ENCODE measurements around the gene SP7. TPM values are rescaled to one million over a fixed set of nuclear protein-coding genes. Genes with fewer than 3 reads are reported as not detected.
"Not testable (repeated sequence)": the region's sequence is repeated elsewhere in the genome, so short reads cannot be mapped to it uniquely, and the experiment has no call there.

SP7 gene
- polyA plus RNA-seq, 4 donors, result 0.21 to 0.41 (median 0.29) TPM

DNA sequence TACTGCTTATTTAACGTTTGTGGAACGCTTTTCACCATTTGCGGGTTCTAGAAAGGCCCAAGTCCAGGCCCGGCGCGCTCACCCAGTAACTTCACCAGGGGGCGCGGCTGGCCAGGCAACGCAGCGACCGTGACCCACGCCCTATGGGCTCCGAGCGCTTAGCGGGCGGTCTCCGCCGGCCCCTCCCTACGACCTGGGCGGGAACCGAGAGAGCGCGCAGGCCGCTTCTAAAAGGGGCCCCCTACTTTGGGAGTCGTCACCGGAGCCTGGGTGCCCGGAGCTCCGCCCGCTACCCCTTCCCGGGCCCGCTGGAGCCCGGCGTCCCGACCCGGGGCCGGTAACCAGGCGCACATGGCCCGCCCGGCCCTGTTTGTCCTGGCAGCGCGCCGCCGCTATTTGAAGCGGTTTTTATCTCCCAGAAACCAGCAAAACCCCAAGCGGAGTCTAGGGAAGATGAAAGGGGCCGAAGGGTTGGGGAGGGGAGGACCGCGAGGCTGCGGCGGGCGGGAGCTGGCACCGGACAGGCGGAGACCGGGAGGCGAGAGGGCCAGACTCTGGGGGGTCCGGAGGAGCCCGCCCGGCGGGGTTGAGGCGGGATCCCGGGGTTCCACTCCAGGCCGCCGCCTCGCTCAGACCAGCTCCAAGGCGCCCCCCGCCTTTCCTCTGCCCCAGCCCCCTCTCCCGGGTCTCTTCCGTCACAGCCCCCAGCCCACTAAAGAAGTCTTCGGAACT is 11.2 kb downstream of the SP7 start:
- DNase-seq (ENCODE audit: low read depth in 4 of 4, low spot score in 2 of 4), result peak; percentile 58 to 85 (median 80)

DNA sequence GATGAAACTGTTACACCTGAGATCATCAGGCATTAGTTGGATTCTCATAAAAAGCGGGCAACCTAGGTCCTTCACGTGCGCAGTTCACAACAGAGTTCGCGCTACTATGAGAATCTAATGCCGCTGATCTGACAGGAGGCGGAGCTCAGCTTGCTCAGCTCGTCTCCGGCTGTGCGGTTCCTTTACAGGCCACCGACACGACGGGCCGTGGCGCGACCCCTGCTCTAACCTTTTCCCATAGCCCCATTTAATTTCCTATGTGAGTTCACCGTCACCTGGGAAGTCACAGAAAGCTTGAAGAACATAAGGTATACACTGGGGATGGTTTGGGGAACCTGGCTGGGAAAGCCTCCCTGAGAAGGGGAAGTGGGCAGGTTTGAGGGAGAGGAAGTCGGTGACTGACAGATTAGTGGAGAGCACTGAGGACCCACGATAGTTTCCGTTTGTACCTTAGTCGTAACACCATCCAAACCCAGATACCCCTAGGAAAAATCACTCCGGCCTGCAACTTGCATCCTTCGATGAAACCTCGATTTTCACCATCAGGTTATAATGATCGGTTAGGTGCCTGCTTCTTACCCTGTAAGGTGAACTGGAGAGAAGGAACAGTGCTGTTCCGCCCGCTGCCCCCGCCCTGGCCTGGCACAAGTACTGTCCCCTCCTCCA is 11.9 kb downstream of the SP7 start:
- DNase-seq (ENCODE audit: low read depth in 4 of 4, low spot score in 2 of 4), result peak in 1 of 4 donors; percentile 27

DNA sequence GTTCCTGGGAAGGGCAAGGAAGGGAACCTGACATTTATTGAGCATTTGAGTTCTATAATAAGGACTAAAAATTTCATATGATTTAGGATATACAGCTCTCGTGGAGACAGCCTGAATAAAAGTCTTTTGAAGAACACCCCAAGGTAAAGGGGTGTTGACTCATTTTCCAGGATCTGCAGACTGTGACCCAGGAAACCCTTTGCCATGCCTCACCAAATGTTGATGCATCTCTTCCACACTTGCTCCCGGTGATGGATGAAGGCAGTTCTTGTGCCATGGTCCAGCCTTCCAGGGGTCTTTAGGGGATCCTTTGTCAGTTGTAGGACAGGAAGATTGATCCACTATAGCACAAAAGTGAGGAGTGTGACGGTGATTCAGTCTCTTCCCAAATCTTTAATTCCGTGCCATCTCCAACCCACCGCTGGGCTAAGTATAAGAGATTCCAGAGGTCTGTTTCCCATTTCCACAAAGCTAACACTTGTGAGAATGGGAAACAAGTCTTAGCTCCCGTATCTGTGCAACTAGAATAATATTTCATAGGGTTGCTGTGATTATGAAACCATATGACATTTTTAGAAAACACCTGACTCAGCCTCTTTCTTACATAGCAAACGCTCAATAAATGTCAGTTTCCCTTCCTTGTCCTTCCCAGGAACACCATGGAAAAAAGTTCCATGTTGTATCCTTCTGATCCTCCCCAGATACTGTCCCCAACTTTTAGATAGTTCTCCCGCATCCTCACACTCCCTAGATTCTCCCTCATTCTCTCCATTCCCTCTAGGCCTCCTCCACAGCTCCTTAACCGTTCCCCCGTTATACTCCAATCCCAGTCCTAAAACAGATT is 15.6 kb downstream of the SP7 start:
- no peak for DNase-seq (ENCODE audit: low read depth in 4 of 4, low spot score in 2 of 4)

DNA sequence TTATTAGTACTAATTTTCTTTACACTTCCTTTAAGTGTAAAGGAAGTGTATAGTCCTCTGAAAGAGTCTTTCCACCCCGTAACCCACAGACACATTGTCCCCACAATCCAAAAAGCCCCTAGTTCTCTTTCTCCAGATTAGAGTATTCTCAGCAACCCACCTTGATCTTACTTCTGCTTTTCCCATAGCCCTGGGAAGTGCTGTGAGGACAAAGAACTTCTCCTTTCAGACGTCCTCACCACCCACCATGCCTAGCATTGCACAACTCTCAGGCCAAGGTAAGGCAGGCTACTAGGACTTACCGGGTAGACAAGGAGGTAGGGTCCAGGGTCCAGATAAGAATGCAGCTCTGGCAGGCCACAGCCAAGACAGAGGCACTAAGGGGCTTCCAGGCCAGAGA is 22.2 kb downstream of the SP7 start:
- DNase-seq (ENCODE audit: low read depth in 4 of 4, low spot score in 2 of 4), result no peak

DNA sequence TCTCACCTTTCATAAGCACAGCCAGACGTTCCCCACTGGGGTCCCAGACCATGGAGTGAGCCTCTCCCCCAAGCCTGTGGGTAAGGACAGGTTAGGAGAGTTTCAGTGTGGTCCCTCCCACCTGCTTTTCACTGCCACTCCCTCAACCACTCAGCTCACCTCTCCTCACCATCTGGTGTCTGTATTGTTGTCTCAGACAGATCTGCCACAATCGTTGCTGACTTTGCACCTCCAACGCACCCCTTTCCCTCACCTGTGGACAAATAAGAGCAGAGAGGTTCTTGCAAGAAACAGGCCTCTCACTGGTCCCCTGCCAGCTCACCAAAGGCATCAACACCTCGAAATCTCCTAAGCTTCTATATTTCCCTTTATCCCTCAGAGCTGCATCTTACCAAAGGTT is 27.9 kb downstream of the SP7 start:
- no peak for DNase-seq (ENCODE audit: low read depth in 4 of 4, low spot score in 2 of 4)

DNA sequence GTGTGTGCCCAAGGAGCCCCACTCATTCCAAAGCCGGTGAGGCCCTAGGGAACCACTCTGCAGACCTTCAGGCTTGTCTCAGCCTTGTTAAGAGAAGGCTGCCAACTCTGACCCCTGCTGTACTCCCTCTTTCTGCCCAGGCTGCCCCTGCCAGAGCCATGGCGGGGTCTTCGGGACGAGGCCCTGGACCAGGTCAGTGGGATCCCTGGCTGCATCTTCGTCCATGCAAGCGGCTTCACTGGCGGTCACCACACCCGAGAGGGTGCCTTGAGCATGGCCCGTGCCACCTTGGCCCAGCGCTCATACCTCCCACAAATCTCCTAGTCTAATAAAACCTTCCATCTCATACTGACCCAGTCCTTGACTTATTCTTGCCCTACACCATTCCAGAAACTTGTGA is 29.3 kb downstream of the SP7 start:
- DNase-seq (ENCODE audit: low read depth in 4 of 4, low spot score in 2 of 4), result no peak

DNA sequence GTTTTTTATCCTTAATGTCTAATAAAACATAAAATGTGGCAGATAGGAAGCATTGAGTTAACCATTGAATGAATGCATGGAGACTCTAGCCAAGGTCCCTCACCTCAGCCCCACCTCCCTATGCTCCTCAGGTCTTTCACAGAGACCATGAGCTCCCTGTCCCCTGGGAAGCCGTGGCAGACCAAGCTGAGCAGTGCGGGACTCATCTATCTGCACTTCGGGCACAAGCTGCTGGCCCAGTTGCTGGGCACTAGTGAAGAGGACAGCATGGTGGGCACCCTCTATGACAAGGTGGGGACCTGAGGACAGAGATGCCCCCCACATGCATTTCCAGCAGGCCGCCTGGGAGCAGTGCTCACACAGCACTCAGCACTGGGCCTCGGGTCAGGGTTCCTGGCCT is 33.3 kb downstream of the SP7 start:
- no peak for DNase-seq (ENCODE audit: low read depth in 4 of 4, low spot score in 2 of 4)

DNA sequence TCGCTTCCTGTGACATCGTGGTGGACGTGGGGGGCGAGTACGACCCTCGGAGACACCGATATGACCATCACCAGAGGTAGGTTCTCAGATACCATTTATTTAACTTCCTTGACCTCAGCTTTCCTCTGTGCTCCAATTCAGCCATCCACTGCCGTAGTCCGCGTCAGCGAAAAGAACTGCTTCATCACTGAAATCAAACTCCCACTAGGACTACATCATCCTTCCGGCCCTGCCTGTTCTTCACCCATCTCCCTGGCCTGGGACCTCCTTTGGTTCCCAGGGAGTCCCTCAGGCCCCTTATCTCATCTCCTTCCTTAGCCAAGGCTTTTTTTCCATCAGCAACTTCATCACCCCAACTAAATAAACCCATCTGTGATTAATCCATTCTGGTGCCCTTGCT is 36.0 kb downstream of the SP7 start:
- no peak for DNase-seq (ENCODE audit: low read depth in 4 of 4, low spot score in 2 of 4)

DNA sequence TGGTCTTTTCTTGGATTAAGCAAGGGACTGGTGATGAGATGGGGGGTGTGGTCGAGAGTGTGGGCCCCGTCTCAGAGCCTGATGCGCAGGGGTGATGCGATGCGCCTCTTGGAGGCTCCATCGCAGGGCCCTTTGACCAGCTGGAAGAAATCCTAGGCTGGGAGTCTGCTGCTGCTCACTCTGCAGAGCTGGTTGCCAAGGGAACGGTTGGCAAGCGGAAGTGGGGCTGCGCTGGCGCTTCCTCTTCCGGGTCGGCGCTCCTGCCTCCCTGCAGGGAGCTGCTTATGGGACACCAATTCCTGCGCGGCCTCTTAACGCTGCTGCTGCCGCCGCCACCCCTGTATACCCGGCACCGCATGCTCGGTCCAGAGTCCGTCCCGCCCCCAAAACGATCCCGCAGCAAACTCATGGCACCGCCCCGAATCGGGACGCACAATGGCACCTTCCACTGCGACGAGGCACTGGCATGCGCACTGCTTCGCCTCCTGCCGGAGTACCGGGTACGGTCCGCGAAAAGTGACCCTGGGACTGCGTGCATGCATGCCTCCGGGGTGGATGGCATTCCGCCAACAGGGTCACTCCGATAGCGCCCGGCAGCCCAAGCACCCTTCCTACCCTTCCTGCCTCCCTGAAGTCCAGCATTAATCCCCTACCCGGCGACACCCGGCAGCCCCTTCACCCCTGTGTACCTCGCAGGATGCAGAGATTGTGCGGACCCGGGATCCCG is 36.5 kb downstream of the SP7 start, which contains the start of gene MYG1:
TSS of gene MYG1 (plus strand) at position 242 of the 727 bp plus-strand sequence. CDS start at position 285, 43 bp downstream.
- DNase-seq (ENCODE audit: low read depth in 4 of 4, low spot score in 2 of 4), result peak in 2 of 4 donors; percentile 85 to 88

DNA sequence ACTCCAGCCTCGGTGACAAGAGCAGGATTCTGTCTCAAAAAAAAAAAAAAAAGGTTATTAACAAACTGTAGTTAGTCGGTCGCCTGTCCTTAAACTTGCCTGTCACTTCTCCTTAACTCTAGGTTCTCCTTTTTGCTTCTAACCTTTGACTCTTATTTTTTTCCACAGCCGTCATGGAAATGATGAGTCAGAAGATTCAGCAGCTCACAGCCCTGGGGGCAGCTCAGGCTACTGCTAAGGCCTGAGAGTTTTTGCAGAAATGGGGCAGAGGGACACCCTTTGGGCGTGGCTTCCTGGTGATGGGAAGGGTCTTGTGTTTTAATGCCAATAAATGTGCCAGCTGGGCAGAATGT is 37.1 kb downstream of the SP7 start:
- no peak for DNase-seq (ENCODE audit: low read depth in 4 of 4, low spot score in 2 of 4)

DNA sequence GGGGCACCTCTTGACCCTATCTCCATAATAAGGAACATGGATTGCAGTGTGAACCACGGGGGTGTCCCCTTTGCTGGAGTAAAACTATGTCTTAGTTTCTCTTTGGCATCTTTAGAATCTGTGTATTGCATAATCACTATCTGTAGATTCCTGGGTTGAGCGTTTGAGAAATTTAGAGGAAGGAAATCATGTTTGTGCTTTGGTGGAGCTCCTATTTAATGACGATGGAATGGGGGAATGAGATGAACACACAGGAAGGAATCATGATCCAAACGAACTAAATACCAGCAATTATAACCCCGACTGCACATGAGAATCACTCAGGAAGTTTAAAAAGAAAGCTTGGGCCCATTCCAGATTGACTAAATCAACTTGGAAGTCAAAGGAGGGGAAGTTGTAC is 38.0 kb downstream of the SP7 start:
- no peak for DNase-seq (ENCODE audit: low read depth in 4 of 4, low spot score in 2 of 4)

DNA sequence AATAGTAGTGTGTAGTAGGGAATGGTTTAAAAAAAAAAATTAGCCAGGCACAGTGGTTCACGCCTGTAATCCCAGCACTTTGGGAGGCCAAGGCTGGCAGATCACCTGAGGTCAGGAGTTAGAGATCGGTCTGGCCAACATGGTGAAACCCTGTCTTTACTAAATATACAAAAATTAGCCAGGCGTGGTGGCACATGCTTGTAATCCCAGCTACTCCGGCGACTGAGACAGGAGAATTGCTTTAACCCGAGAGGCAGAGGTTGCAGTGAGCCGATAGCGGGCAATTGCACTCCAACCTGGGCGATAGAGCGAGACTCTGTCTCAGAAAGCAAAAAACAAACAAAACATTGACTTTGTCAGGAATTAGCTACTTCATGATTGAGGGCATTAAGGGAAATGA is 39.0 kb downstream of the SP7 start:
- DNase-seq (ENCODE audit: low read depth in 4 of 4, low spot score in 2 of 4), result not testable (repeated sequence)

DNA sequence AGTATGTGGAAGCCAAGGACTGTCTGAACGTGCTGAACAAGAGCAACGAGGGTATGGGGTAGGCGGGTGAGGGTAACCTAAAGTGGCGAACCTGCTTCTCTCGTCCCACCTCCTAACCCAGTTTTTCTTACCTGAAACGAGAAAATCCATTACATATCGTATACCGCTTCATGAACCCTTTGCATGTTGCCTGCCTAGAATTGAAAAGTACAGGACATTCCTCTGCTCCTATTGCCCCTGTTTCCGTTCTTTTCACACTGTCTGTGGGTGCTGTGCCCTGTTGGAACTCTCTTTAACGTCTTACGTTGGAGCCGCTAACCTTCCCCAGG is 40.3 kb downstream of the SP7 start:
- DNase-seq (ENCODE audit: low read depth in 4 of 4, low spot score in 2 of 4), result no peak

DNA sequence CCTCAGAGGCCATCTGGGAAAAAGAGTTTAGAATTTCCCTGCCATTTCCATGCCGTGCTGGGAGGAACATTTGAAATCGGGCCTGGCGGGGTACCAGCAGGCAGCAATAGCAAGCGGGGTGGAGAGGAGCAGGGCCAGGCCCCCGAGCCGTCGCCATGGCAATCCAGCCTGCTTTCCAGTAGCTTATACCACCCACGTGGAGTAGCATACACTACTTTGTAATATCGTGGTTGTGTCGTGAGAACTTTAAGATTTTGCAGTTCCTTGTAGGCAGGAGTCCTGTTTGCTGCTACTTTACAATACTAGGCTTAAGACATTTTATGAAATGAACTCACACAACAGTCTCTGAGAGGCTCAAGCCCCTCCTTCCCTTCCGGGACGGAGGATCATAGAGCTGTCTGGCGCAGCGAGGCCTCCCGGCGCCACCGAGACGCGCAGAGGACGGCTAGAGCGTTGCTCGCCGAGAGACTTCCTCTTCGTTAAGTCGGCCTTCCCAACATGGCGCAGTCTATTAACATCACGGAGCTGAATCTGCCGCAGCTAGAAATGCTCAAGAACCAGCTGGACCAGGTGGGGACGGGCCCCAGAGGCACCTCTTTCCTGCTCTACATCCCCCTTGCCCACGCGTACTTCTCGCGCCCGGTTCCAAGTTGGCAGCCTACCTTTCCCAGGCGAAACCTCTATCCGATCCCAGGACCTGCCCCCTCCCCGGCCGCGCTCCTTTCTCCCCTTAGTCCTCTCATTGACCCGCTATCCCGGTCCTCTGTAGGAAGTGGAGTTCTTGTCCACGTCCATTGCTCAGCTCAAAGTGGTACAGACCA is 40.9 kb downstream of the SP7 start, which contains the start of gene PFDN5:
TSS of gene PFDN5 (plus strand) at position 473 of the 821 bp plus-strand sequence. CDS start at position 499, 26 bp downstream.
- peak; percentile 73 to 82 (median 77) for DNase-seq (ENCODE audit: low read depth in 4 of 4, low spot score in 2 of 4)

DNA sequence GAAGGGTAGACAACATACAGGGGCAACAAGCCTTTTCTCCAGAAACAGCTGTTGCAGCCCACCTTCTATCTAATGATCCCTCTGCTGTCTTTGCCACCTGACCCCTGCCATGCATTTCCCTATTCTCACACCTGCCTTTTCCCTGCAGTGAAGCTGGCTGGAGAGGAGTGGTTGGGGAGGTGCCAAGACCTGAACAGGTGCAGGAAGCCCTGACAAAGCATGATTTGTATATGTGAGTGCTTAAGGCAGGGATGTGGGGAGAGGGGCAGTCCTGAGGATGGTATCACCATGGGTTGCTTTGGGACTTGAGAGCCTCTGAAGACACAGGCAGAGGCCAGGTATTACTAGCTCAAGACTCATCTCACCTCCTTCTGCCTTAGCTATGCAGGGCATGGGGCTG is 43.7 kb downstream of the SP7 start:
- no peak for DNase-seq (ENCODE audit: low read depth in 4 of 4, low spot score in 2 of 4)

DNA sequence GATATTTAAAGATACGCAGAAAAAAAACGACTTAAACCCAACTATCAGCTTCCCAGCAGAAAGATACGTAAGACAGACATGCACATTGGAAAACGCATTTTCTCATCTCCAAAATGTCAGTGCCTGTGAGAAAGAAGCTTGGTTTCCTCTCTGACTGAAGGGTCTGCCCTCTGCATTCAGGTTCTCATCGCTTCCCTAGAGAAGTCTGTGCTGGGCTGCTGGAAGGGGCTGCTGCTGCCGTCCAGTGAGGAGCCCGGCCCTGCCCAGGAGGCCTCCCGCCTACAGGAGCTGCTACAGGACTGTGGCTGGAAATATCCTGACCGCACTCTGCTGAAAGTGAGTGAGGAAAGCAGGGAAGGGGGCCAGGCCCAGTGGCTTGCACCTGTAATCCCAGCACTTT is 45.5 kb downstream of the SP7 start:
- DNase-seq (ENCODE audit: low read depth in 4 of 4, low spot score in 2 of 4), result no peak

DNA sequence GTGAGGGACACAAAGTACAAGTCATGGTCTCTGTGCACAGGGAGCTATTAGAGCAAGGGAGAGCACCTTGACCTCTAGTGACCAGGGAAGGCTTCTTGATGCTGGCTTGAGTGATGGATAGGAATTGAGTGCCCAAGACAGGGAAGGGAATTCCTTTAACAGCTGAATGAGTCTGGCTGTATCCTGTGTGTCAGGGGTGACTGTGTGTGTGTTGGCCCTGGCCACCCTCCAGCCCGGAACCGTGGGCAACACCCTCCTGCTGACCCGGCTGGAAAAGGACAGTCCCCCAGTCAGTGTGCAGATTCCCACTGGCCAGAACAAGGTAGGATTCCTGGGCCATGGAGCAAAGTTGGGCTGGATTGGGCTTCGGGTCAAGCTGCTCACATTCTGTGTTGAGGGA is 46.3 kb downstream of the SP7 start:
- no peak for DNase-seq (ENCODE audit: low read depth in 4 of 4, low spot score in 2 of 4)

DNA sequence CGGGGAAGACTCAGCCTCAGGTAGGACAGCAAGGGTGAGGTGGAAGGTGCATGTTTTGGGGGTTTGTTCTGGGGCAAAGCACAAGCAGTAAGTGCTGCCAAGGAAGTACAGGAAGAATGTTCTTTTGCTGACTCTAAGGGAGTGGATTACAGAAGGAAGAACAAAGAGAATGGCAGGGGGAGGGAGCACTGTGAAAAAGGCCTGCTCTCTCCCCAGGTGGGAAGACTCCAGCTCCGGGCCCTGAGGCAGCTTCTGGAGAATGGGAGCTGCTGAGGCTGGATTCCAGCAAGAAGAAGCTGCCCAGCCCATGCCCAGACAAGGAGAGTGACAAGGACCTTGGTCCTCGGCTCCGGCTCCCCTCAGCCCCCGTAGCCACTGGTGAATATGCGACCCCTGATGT is 47.8 kb downstream of the SP7 start:
- DNase-seq (ENCODE audit: low read depth in 4 of 4, low spot score in 2 of 4), result no peak

DNA sequence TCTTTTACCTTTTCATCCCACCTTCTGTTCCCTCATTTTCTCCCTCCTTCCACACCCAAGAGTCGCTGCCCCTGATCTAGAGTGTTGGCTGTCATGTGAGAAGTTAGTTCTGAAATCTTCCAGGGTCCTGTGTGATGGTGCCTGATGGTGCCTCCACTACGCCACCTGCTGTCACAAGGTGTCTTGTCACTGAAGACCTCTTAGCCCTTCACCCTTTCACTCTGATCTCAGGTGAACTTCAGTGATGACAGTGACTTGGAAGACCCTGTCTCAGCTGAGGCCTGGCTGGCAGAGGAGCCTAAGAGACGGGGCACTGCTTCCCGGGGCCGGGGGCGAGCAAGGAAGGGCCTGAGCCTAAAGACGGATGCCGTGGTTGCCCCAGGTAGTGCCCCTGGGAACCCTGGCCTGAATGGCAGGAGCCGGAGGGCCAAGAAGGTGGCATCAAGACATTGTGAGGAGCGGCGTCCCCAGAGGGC is 48.4 kb downstream of the SP7 start:
- DNase-seq (ENCODE audit: low read depth in 4 of 4, low spot score in 2 of 4), result no peak

DNA sequence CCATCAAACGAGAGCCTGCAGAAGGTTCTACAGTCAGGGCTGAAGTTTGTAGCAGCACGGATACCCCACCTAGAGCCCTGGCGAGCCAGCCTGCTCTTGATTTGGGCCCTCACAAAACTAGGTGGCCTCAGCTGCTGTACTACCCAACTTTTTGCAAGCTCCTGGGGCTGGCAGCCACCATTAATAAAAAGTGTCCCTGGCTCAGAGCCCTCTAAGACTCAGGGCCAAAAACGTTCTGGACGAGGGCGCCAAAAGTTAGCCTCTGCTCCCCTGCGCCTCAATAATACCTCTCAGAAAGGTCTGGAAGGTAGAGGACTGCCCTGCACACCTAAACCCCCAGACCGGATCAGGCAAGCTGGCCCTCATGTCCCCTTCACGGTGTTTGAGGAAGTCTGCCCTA is 49.7 kb downstream of the SP7 start:
- no peak for DNase-seq (ENCODE audit: low read depth in 4 of 4, low spot score in 2 of 4)

Measured in left renal cortex interstitium (tissue), 4 donors.